Fibroblast of pulmonary artery (primary cell): ENCODE data around the gene MRLN.

ENCODE experiments used
- DNase-seq: peaks from one replicate; pipeline ENCODE4 v3.0.0-alpha.2; 2010; ENCODE audit warnings: low read depth
- H3K4me3 ChIP-seq: replicated peaks from 2 replicates; pipeline ENCODE4 v1.5.1; 2011; ENCODE audit warnings: low read depth, mild to moderate bottlenecking, control low read depth, low read length, moderate library complexity
- CTCF ChIP-seq: IDR thresholded peaks from 2 replicates; pipeline ENCODE4 v1.5.1; 2011; ENCODE audit warnings: mild to moderate bottlenecking, control low read depth, low read length, inconsistent platforms; ENCODE audit errors: missing control alignments

Gene MRLN

GRCh38 chr10:59700709-59701108 is 52.5 kb downstream of the MRLN start:
- no peak for DNase-seq
- no peak for TF ChIP-seq CTCF
- no peak overlapping the region for H3K4me3 ChIP-seq

- no peak for TF ChIP-seq CTCF
- no peak for DNase-seq
- H3K4me3 ChIP-seq, result no peak overlapping the region
These were observed 54.9 kb downstream of the MRLN start for GRCh38 chr10:59698326-59698725.

GRCh38 chr10:59695637-59696036 is 57.6 kb downstream of the MRLN start:
- TF ChIP-seq CTCF, result no peak
- no peak for DNase-seq
- H3K4me3 ChIP-seq, result no peak overlapping the region

GRCh38 chr10:59694936-59695335 is 58.3 kb downstream of the MRLN start:
- TF ChIP-seq CTCF, result no peak
- no peak overlapping the region for H3K4me3 ChIP-seq
- DNase-seq, result no peak

GRCh38 chr10:59692113-59692512 is 61.1 kb downstream of the MRLN start:
- H3K4me3 ChIP-seq, result no peak overlapping the region
- no peak for TF ChIP-seq CTCF

GRCh38 chr10:59688921-59689351 is 64.3 kb downstream of the MRLN start:
- DNase-seq, result no peak
- no peak for TF ChIP-seq CTCF
- no peak overlapping the region for H3K4me3 ChIP-seq

More at GRCh38 chr10:59692113-59692512, 61.1 kb downstream of the MRLN start:
- DNase-seq, result no peak

GRCh38 chr10:59687657-59688056 is 65.6 kb downstream of the MRLN start:
- no peak overlapping the region for H3K4me3 ChIP-seq
- no peak for TF ChIP-seq CTCF
- no peak for DNase-seq
